ENCODE measurements around the gene HM13. TPM values are rescaled to one million over a fixed set of nuclear protein-coding genes. Genes with fewer than 3 reads are reported as not detected.

The HM13 gene
- total and polyA plus RNA-seq, 2 of the 13 experiments (the other 11 are each of a cell fraction or from before 2014, with no cell fraction given) = 118 to 243 TPM

GRCh38 chr20:31593221-31594001, 79.2 kb downstream of the HM13 start (continued):
- TF ChIP-seq PLSCR1 (CRISPR knock-in tag; IDR thresholded peaks at IDR 0.05; ENCODE audit: borderline replicate concordance) (no peak), ZNF557 (CRISPR knock-in tag; IDR thresholded peaks at IDR 0.05) (no peak), NBN (conservative IDR thresholded peaks at IDR 0.05) (no peak), JUND (CRISPR knock-in tag; IDR thresholded peaks at IDR 0.05) (peak; percentile 82; the same call in 1 of the 2 replicates), NFE2L2 (IDR thresholded peaks at IDR 0.05; ENCODE audit: low read length) (peak; percentile 75; the same call in 1 of the 2 replicates), RXRB (CRISPR knock-in tag; IDR thresholded peaks at IDR 0.05; ENCODE audit: borderline replicate concordance) (peak; percentile 76), ZNF629 (CRISPR knock-in tag; conservative IDR thresholded peaks at IDR 0.05) (no peak), ZFP90 (CRISPR knock-in tag; IDR thresholded peaks at IDR 0.05; ENCODE audit: borderline replicate concordance) (no peak), CCAR2 (optimal IDR thresholded peaks at IDR 0.05; ENCODE audit: low read depth, low read length) (no peak), ZMYM4 (CRISPR knock-in tag; IDR thresholded peaks at IDR 0.05) (no peak), NFKBIZ (CRISPR knock-in tag; IDR thresholded peaks at IDR 0.05) (peak; percentile 56; the same call in 1 of the 2 replicates), ZNF12 (CRISPR knock-in tag; IDR thresholded peaks at IDR 0.05) (0 out of 2 replicates have a peak, but pooled peaks have one; percentile 19), ZKSCAN8 (CRISPR knock-in tag; IDR thresholded peaks at IDR 0.05; ENCODE audit: borderline replicate concordance) (peak; percentile 55; the same call in 1 of the 2 replicates), HDAC2 (CRISPR knock-in tag; IDR thresholded peaks at IDR 0.05) (peak; percentile 14; the same call in 1 of the 2 replicates), TAF1 (CRISPR knock-in tag; IDR thresholded peaks at IDR 0.05) (no peak; the same call in 1 of the 2 replicates), ZNF260 (CRISPR knock-in tag; IDR thresholded peaks at IDR 0.05; ENCODE audit: borderline replicate concordance, low read depth) (no peak), MAFF (IDR thresholded peaks at IDR 0.05; ENCODE audit: low read depth, low read length) (peak; percentile 28; the same call in 1 of the 2 replicates), ZNF234 (CRISPR knock-in tag; conservative IDR thresholded peaks at IDR 0.05) (no peak)
- TF ChIP-seq, protein P1, sequence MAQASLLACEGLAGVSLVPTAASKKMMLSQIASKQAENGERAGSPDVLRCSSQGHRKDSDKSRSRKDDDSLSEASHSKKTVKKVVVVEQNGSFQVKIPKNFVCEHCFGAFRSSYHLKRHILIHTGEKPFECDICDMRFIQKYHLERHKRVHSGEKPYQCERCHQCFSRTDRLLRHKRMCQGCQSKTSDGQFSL (CRISPR knock-in tag; IDR thresholded peaks at IDR 0.05) = no peak
- TF ChIP-seq, protein P2, sequence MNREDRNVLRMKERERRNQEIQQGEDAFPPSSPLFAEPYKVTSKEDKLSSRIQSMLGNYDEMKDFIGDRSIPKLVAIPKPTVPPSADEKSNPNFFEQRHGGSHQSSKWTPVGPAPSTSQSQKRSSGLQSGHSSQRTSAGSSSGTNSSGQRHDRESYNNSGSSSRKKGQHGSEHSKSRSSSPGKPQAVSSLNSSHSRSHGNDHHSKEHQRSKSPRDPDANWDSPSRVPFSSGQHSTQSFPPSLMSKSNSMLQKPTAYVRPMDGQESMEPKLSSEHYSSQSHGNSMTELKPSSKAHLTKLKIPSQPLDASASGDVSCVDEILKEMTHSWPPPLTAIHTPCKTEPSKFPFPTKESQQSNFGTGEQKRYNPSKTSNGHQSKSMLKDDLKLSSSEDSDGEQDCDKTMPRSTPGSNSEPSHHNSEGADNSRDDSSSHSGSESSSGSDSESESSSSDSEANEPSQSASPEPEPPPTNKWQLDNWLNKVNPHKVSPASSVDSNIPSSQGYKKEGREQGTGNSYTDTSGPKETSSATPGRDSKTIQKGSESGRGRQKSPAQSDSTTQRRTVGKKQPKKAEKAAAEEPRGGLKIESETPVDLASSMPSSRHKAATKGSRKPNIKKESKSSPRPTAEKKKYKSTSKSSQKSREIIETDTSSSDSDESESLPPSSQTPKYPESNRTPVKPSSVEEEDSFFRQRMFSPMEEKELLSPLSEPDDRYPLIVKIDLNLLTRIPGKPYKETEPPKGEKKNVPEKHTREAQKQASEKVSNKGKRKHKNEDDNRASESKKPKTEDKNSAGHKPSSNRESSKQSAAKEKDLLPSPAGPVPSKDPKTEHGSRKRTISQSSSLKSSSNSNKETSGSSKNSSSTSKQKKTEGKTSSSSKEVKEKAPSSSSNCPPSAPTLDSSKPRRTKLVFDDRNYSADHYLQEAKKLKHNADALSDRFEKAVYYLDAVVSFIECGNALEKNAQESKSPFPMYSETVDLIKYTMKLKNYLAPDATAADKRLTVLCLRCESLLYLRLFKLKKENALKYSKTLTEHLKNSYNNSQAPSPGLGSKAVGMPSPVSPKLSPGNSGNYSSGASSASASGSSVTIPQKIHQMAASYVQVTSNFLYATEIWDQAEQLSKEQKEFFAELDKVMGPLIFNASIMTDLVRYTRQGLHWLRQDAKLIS (CRISPR knock-in tag; IDR thresholded peaks at IDR 0.05) = 0 out of 2 replicates have a peak, but pooled peaks have one; percentile 27
- TF ChIP-seq, protein P3, sequence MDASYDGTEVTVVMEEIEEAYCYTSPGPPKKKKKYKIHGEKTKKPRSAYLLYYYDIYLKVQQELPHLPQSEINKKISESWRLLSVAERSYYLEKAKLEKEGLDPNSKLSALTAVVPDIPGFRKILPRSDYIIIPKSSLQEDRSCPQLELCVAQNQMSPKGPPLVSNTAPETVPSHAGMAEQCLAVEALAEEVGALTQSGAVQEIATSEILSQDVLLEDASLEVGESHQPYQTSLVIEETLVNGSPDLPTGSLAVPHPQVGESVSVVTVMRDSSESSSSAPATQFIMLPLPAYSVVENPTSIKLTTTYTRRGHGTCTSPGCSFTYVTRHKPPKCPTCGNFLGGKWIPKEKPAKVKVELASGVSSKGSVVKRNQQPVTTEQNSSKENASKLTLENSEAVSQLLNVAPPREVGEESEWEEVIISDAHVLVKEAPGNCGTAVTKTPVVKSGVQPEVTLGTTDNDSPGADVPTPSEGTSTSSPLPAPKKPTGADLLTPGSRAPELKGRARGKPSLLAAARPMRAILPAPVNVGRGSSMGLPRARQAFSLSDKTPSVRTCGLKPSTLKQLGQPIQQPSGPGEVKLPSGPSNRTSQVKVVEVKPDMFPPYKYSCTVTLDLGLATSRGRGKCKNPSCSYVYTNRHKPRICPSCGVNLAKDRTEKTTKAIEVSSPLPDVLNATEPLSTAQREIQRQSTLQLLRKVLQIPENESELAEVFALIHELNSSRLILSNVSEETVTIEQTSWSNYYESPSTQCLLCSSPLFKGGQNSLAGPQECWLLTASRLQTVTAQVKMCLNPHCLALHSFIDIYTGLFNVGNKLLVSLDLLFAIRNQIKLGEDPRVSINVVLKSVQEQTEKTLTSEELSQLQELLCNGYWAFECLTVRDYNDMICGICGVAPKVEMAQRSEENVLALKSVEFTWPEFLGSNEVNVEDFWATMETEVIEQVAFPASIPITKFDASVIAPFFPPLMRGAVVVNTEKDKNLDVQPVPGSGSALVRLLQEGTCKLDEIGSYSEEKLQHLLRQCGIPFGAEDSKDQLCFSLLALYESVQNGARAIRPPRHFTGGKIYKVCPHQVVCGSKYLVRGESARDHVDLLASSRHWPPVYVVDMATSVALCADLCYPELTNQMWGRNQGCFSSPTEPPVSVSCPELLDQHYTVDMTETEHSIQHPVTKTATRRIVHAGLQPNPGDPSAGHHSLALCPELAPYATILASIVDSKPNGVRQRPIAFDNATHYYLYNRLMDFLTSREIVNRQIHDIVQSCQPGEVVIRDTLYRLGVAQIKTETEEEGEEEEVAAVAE (CRISPR knock-in tag; IDR thresholded peaks at IDR 0.05; ENCODE audit: borderline replicate concordance) = peak; percentile 37; the same call in 1 of the 2 replicates

Data from HepG2 (cell line).